CD4-positive, alpha-beta T cell (primary cell): ENCODE data around the gene HMCN2. TPM values are rescaled to one million over a fixed set of nuclear protein-coding genes. Genes with fewer than 3 reads are reported as not detected.
"Not testable (repeated sequence)": the region's sequence is repeated elsewhere in the genome, so short reads cannot be mapped to it uniquely, and the experiment has no call there.

Source experiments
- ATAC-seq: fragments of 200-7000 bp; cut with Tn5 transposase; one replicate; pipeline ENCODE4 v1.10.0; 2022; ENCODE audit warnings: mild to moderate bottlenecking; ENCODE audit not compliant: poor library complexity
- CTCF ChIA-PET: fragments of 350-600 bp; sonication (Branson Sonifier 250); formaldehyde crosslinking; loops from one replicate; lab custom pipeline; 2021; ENCODE audit warnings: antibody characterized with exemption, inconsistent platforms; lab: Charles Lee
- POLR2A ChIA-PET: fragments of 350-600 bp; sonication (Branson Sonifier 250); formaldehyde crosslinking; loops from one replicate; lab custom pipeline; 2021; ENCODE audit warnings: antibody characterized with exemption, inconsistent platforms; lab: Charles Lee
- DNase-seq, 14 experiments: peaks; one replicate each; pipeline ENCODE4 v3.0.0-alpha.2; 2013 to 2020; ENCODE audit warnings: mixed read lengths in 2 of 14
- H3K27ac ChIP-seq, 2 donors: one replicate each; pipeline versions ENCODE4 v1.5.1 to v1.7.0; 2013; ENCODE audit warnings: low read length in 2 of 2, low read depth in 1 of 2, mild to moderate bottlenecking in 1 of 2
- H3K27me3 ChIP-seq, 2 experiments: 1 replicate in 1 of 2; 2 replicates in 1 of 2; pipeline versions ENCODE4 v1.6.1 to v1.7.0; 2013; ENCODE audit warnings: low read length in 2 of 2, control low read depth in 1 of 2, mild to moderate bottlenecking in 1 of 2, moderate library complexity in 1 of 2; ENCODE audit not compliant: insufficient read depth in 2 of 2, control insufficient read depth in 1 of 2
- H3K36me3 ChIP-seq: one replicate; pipeline ENCODE4 v1.6.1; 2013; ENCODE audit warnings: low read length, control low read depth; ENCODE audit not compliant: insufficient read depth
- H3K4me1 ChIP-seq: one replicate; pipeline ENCODE4 v1.6.1; 2013; ENCODE audit warnings: low read length, control low read depth; ENCODE audit not compliant: insufficient read depth
- H3K4me3 ChIP-seq: one replicate; pipeline ENCODE4 v1.5.1; 2013; ENCODE audit warnings: mild to moderate bottlenecking, low read length, moderate library complexity
- H3K9me3 ChIP-seq, 2 experiments: 1 replicate in 1 of 2; 2 replicates in 1 of 2; pipeline versions ENCODE4 v1.6.1 to v1.7.0; 2013; ENCODE audit warnings: low read length in 2 of 2, mild to moderate bottlenecking in 2 of 2, control low read depth in 1 of 2, moderate library complexity in 1 of 2; ENCODE audit not compliant: control insufficient read depth in 1 of 2, insufficient read depth in 1 of 2
- H3K27ac Mint-ChIP-seq: one replicate; pipeline ENCODE4 v1.8.0; 2020; ENCODE audit warnings: mixed read lengths
- H3K27me3 Mint-ChIP-seq: one replicate; pipeline ENCODE4 v1.8.0; 2021; ENCODE audit warnings: mixed read lengths
- H3K36me3 Mint-ChIP-seq: one replicate; pipeline ENCODE4 v1.8.0; 2021; ENCODE audit warnings: low read depth, mixed read lengths
- H3K4me1 Mint-ChIP-seq: one replicate; pipeline ENCODE4 v1.8.0; 2021; ENCODE audit warnings: low read depth, mixed read lengths
- H3K4me3 Mint-ChIP-seq: one replicate; pipeline ENCODE4 v1.8.0; 2020; ENCODE audit warnings: mild to moderate bottlenecking, mixed read lengths
- H3K9me3 Mint-ChIP-seq: one replicate; pipeline ENCODE4 v1.8.0; 2020; ENCODE audit warnings: mixed read lengths
- intact Hi-C, 2 experiments: fragments of 100-400 bp; cut with DNase I in 1 of 2; cut with micrococcal nuclease in 1 of 2; formaldehyde crosslinking; loops; one replicate each; pipeline versions ENCODE4 v1.15.1 to v1.9.0; 2023 to 2025; cut with DNase I, micrococcal nuclease
- total RNA-seq, 174 experiments: library from RNA in 2 of 174; stranded (reverse) in 2 of 174; gene quantifications; one replicate each; pipeline ENCODE4 v1.2.3 and lab custom pipeline; 2021 to 2026
- TF ChIP-seq, protein P1 (sequence below): fragments of 200-600 bp; IDR thresholded peaks from one replicate; pipeline ENCODE4 v1.8.0; 2022; ENCODE audit warnings: antibody characterized with exemption, mild to moderate bottlenecking

Gene HMCN2
- total RNA-seq, 2 experiments from 2014 or later, result not detected

DNA sequence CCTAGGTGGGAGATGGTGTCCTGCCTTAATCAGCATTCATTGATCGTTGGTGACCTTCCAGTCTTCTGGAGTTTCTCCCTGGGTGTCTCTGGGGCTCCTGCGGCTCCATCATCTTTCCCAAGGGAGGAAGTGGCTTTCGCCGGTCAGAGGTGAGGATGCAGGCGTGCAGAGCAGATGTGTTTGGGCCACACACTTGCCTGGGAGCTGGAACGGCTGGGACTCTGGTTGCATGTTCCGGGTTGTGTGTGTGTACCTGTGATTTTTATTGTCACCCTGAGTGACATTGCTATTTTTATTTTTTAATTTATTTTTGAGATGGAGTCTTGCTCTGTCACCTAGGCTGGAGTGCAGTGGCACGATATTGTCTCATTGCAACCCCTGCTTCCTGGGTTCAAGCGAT is 9.6 kb downstream of the HMCN2 start:
- Histone ChIP-seq H3K9me3 (no peaks in the 10 kb centered on the region), H3K36me3 (no peaks in the 10 kb centered on the region), H3K4me3 (no peak overlapping the region), H3K27me3 (peaks cover 0 to 7% of the 10 kb centered on the region in 2 experiments), H3K4me1 (no peaks in the 10 kb centered on the region), H3K27ac (no peak overlapping the region)
- Mint-ChIP-seq H3K4me1 (no peaks in the 10 kb centered on the region), H3K27me3 (peaks cover 30% of the 10 kb centered on the region), H3K9me3 (no peaks in the 10 kb centered on the region), H3K36me3 (no peaks in the 10 kb centered on the region), H3K27ac (no peak overlapping the region), H3K4me3 (no peak overlapping the region)
- ChIA-PET CTCF (no interaction called here), POLR2A (no interaction called here)
- DNase-seq (no peak), ATAC-seq (no peak)
- TF ChIP-seq, protein P1, sequence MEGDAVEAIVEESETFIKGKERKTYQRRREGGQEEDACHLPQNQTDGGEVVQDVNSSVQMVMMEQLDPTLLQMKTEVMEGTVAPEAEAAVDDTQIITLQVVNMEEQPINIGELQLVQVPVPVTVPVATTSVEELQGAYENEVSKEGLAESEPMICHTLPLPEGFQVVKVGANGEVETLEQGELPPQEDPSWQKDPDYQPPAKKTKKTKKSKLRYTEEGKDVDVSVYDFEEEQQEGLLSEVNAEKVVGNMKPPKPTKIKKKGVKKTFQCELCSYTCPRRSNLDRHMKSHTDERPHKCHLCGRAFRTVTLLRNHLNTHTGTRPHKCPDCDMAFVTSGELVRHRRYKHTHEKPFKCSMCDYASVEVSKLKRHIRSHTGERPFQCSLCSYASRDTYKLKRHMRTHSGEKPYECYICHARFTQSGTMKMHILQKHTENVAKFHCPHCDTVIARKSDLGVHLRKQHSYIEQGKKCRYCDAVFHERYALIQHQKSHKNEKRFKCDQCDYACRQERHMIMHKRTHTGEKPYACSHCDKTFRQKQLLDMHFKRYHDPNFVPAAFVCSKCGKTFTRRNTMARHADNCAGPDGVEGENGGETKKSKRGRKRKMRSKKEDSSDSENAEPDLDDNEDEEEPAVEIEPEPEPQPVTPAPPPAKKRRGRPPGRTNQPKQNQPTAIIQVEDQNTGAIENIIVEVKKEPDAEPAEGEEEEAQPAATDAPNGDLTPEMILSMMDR, result no peak
- intact Hi-C loops, result no loop called here

GRCh38 chr9:130276121-130276520 is 10.6 kb downstream of the HMCN2 start:
- H3K36me3 ChIP-seq, result no peaks in the 10 kb centered on the region
- Mint-ChIP-seq H3K4me3 (no peak overlapping the region), H3K4me1 (no peaks in the 10 kb centered on the region), H3K27ac (no peak overlapping the region), H3K27me3 (peaks cover 22% of the 10 kb centered on the region), H3K9me3 (no peaks in the 10 kb centered on the region), H3K36me3 (no peaks in the 10 kb centered on the region)
- no peak for DNase-seq
- no peak overlapping the region for H3K27ac ChIP-seq
- H3K4me1 ChIP-seq, result no peaks in the 10 kb centered on the region
- ChIA-PET POLR2A (no interaction called here), CTCF (no interaction called here)
- intact Hi-C loops, result no loop called here
- H3K4me3 ChIP-seq, result no peak overlapping the region
- no peak for ATAC-seq
- H3K9me3 ChIP-seq, result no peaks in the 10 kb centered on the region
- H3K27me3 ChIP-seq, result peaks cover 0 to under 1% of the 10 kb centered on the region in 2 experiments
- TF ChIP-seq, protein P1, result no peak

DNA sequence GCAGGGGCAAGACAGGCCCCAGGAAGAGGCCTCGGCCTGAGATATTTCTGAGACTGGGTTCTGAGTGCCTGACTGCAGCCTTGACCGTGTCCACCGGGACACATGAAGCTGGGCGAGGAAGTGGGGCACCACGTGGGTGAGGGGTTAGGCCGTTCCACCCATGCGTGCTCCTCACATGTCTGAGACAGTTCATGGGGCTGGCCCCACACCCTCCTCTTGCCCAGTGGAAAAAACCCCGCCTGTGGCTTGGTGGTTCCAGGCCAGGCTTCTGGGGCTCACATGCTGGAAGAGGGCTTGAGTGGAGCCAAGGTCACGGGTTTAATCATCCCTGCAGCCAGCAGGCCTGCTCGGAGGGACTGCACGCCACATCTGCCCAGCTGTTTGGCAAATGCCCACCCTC is 11.4 kb downstream of the HMCN2 start:
- DNase-seq, result no peak
- H3K27ac Mint-ChIP-seq, result no peak overlapping the region
- no peaks in the 10 kb centered on the region for H3K4me1 Mint-ChIP-seq
- Histone ChIP-seq H3K27ac (no peak overlapping the region), H3K27me3 (no peaks in the 10 kb centered on the region), H3K4me1 (no peaks in the 10 kb centered on the region), H3K9me3 (no peaks in the 10 kb centered on the region), H3K36me3 (no peaks in the 10 kb centered on the region), H3K4me3 (no peak overlapping the region)
- ATAC-seq, result no peak
- no peak overlapping the region for H3K4me3 Mint-ChIP-seq
- POLR2A ChIA-PET, result no interaction called here
- H3K36me3 Mint-ChIP-seq, result no peaks in the 10 kb centered on the region
- CTCF ChIA-PET, result no interaction called here
- peaks cover 16% of the 10 kb centered on the region for H3K27me3 Mint-ChIP-seq
- intact Hi-C loops, result no loop called here
- no peaks in the 10 kb centered on the region for H3K9me3 Mint-ChIP-seq
- TF ChIP-seq, protein P1, result no peak

- peaks cover 19% of the 10 kb centered on the region for H3K27me3 Mint-ChIP-seq
- H3K4me1 ChIP-seq, H3K9me3 Mint-ChIP-seq, intact Hi-C loops, H3K9me3 ChIP-seq, H3K27ac Mint-ChIP-seq, H3K4me1 Mint-ChIP-seq, H3K36me3 ChIP-seq, H3K27ac ChIP-seq, CTCF ChIA-PET, H3K36me3 Mint-ChIP-seq, H3K27me3 ChIP-seq, H3K4me3 ChIP-seq, POLR2A ChIA-PET, ATAC-seq, DNase-seq, H3K4me3 Mint-ChIP-seq: not testable (repeated sequence)
Observed at GRCh38 chr9:130277525-130277924, 12.0 kb downstream of the HMCN2 start.
